Hippocampal formation (tissue), 2 donors: ENCODE measurements around the gene LRRC8E.
"Not testable (repeated sequence)": the region's sequence is repeated elsewhere in the genome, so short reads cannot be mapped to it uniquely, and the experiment has no call there.

ENCODE experiments used
- DNase-seq, 2 donors: peaks; one replicate each; lab custom pipeline; 2025; lab: John Stamatoyannopoulos, UW

LRRC8E gene

GRCh38 chr19:7855426-7856108 is 32.7 kb upstream of the LRRC8E start:
- DNase-seq = no peak

- no peak for DNase-seq
These were observed 32.2 kb upstream of the LRRC8E start for GRCh38 chr19:7856109-7856591.

GRCh38 chr19:7856679-7857663 is 31.3 kb upstream of the LRRC8E start:
- DNase-seq = no peak

- no peak for DNase-seq
These were observed 30.6 kb upstream of the LRRC8E start for GRCh38 chr19:7857727-7858108.

GRCh38 chr19:7858109-7858770 is 30.1 kb upstream of the LRRC8E start:
- no peak for DNase-seq

- DNase-seq = not testable (repeated sequence)
These were observed 29.2 kb upstream of the LRRC8E start for GRCh38 chr19:7859087-7859486.

GRCh38 chr19:7859831-7860713 is 28.2 kb upstream of the LRRC8E start:
- DNase-seq = no peak

GRCh38 chr19:7860714-7861618 is 27.3 kb upstream of the LRRC8E start:
- DNase-seq = peak in 1 of 2 donors; percentile 43

GRCh38 chr19:7861619-7862412 is 26.5 kb upstream of the LRRC8E start:
- DNase-seq = no peak

- DNase-seq = peak in 1 of 2 donors; percentile 37
These were observed 25.8 kb upstream of the LRRC8E start for GRCh38 chr19:7862413-7862951.

GRCh38 chr19:7863157-7863970 is 24.9 kb upstream of the LRRC8E start:
- DNase-seq = no peak

- DNase-seq = no peak
These were observed 24.2 kb upstream of the LRRC8E start for GRCh38 chr19:7863971-7864689.

GRCh38 chr19:7864690-7865074 is 23.6 kb upstream of the LRRC8E start:
- DNase-seq = no peak

GRCh38 chr19:7865262-7865911 is 22.9 kb upstream of the LRRC8E start:
- no peak for DNase-seq

GRCh38 chr19:7866399-7867091 is 21.8 kb upstream of the LRRC8E start:
- DNase-seq = no peak

GRCh38 chr19:7867092-7867844 is 21.0 kb upstream of the LRRC8E start:
- DNase-seq = no peak
